SK-N-SH (cell line): ENCODE data around the gene SLC2A13. TPM values are rescaled to one million over a fixed set of nuclear protein-coding genes. Genes with fewer than 3 reads are reported as not detected.
"Not testable (repeated sequence)": the region's sequence is repeated elsewhere in the genome, so short reads cannot be mapped to it uniquely, and the experiment has no call there.

ENCODE experiments used
- CTCF ChIA-PET: fragments of 300-600, 350-600 bp; formaldehyde crosslinking; extraction: SDS; loops from one replicate; lab custom pipeline; 2021; lab: Yijun Ruan, JAX
- POLR2A ChIA-PET: fragments of 350-600 bp; sonication (Branson Sonifier 250); formaldehyde crosslinking; extraction: SDS; loops from one replicate; lab custom pipeline; 2020; ENCODE audit warnings: antibody characterized with exemption, inconsistent platforms; lab: Yijun Ruan, JAX
- DNase-seq: peaks from one replicate; pipeline ENCODE4 v3.0.0; 2012
- H2AFZ ChIP-seq: fragments of 200-600 bp; sonication (generic); 2 replicates; pipeline ENCODE4 v1.8.1; 2016; ENCODE audit warnings: antibody characterized with exemption, mild to moderate bottlenecking, low read depth
- H3F3A ChIP-seq: fragments of 200-600 bp; sonication (generic); replicated peaks from 2 replicates; pipeline ENCODE3; 2016; ENCODE audit warnings: antibody characterized with exemption, mild to moderate bottlenecking; ENCODE audit not compliant: insufficient read depth
- H3K27ac ChIP-seq, 2 experiments: fragments of 200-500 bp in 1 of 2; fragments of 200-600 bp in 1 of 2; sonication (Bioruptor generic) in 1 of 2; sonication (generic), shearing (Covaris generic) in 1 of 2; 2 replicates each; pipeline versions ENCODE4 v1.5.1 to v1.6.1; 2014 to 2016; ENCODE audit warnings: low read depth in 2 of 2, inconsistent platforms in 1 of 2, low read length in 1 of 2, mild to moderate bottlenecking in 1 of 2, mixed read lengths in 1 of 2
- H3K27me3 ChIP-seq: fragments of 200-600 bp; sonication (generic), shearing (Covaris generic); 2 replicates; pipeline ENCODE4 v1.6.1; 2016; ENCODE audit warnings: mixed run types; ENCODE audit not compliant: insufficient read depth
- H3K36me3 ChIP-seq, 2 experiments: fragments of 200-500 bp in 1 of 2; fragments of 200-600 bp in 1 of 2; sonication (Bioruptor generic) in 1 of 2; sonication (generic) in 1 of 2; replicated peaks in 1 of 2; 2 replicates each; pipeline versions ENCODE3 to v1.5.1; 2014 to 2016; ENCODE audit warnings: low read length in 1 of 2, mild to moderate bottlenecking in 1 of 2; ENCODE audit not compliant: insufficient read depth in 2 of 2, control insufficient read depth in 1 of 2
- H3K4me1 ChIP-seq, 2 experiments: fragments of 200-500 bp in 1 of 2; fragments of 200-600 bp in 1 of 2; sonication (Bioruptor generic) in 1 of 2; sonication (generic), shearing (Covaris generic) in 1 of 2; 2 replicates each; pipeline versions ENCODE4 v1.5.1 to v1.6.1; 2014 to 2016; ENCODE audit warnings: low read depth in 1 of 2, low read length in 1 of 2, mixed run types in 1 of 2; ENCODE audit not compliant: insufficient read depth in 2 of 2, control insufficient read depth in 1 of 2
- H3K4me2 ChIP-seq: fragments of 200-600 bp; sonication (generic), shearing (Covaris generic); 2 replicates; pipeline ENCODE4 v1.6.1; 2017; ENCODE audit warnings: mixed run types
- H3K4me3 ChIP-seq, 2 experiments: fragments of 200-500 bp in 1 of 2; fragments of 200-600 bp in 1 of 2; sonication (Bioruptor generic) in 1 of 2; sonication (generic), shearing (Covaris generic) in 1 of 2; 2 replicates each; pipeline versions ENCODE4 v1.5.1 to v1.8.1; 2014 to 2016; ENCODE audit warnings: low read depth in 2 of 2, inconsistent platforms in 1 of 2, low read length in 1 of 2, mild to moderate bottlenecking in 1 of 2, mixed read lengths in 1 of 2, moderate library complexity in 1 of 2
- H3K79me2 ChIP-seq: fragments of 200-600 bp; sonication (generic); 2 replicates; pipeline ENCODE4 v1.8.1; 2017; ENCODE audit warnings: mild to moderate bottlenecking; ENCODE audit not compliant: insufficient read depth
- H3K9ac ChIP-seq: fragments of 200-600 bp; sonication (generic); 2 replicates; pipeline ENCODE4 v1.6.1; 2017; ENCODE audit warnings: mixed run types
- H3K9me2 ChIP-seq: fragments of 200-600 bp; sonication (generic); 2 replicates; pipeline ENCODE4 v1.6.1; 2017; ENCODE audit warnings: mixed run types
- H3K9me3 ChIP-seq: fragments of 200-600 bp; sonication (generic); 2 replicates; pipeline ENCODE4 v1.6.1; 2017; ENCODE audit warnings: mixed run types, mild to moderate bottlenecking, moderate library complexity
- H4K20me1 ChIP-seq: fragments of 200-600 bp; sonication (generic); 2 replicates; pipeline ENCODE4 v1.6.1; 2017; ENCODE audit warnings: mild to moderate bottlenecking, mixed run types; ENCODE audit not compliant: insufficient read depth
- ELF1 ChIP-seq: IDR thresholded peaks from 2 replicates; pipeline ENCODE4 v1.4.0; 2012
- EZH2phosphoT487 ChIP-seq: fragments of 200-600 bp; sonication (generic); IDR thresholded peaks from 2 replicates; pipeline ENCODE4 v1.6.1; 2017; ENCODE audit warnings: low read depth, mixed run types, mild to moderate bottlenecking, antibody characterized with exemption, moderate library complexity, borderline replicate concordance
- FOXJ3 ChIP-seq: sonication (generic); formaldehyde crosslinking; IDR thresholded peaks from 2 replicates; pipeline ENCODE4 v1.5.1; 2020; ENCODE audit warnings: mild to moderate bottlenecking, missing genetic modification reagents
- GABPA ChIP-seq: IDR thresholded peaks from 2 replicates; pipeline ENCODE4 v1.4.0; 2012; ENCODE audit warnings: low read depth, mild to moderate bottlenecking
- GATA2 ChIP-seq: sonication (generic); formaldehyde crosslinking; IDR thresholded peaks from 2 replicates; pipeline ENCODE4 v1.5.0; 2020; ENCODE audit warnings: mild to moderate bottlenecking, missing genetic modification reagents
- POLR2AphosphoS5 ChIP-seq: IDR thresholded peaks from 2 replicates; pipeline ENCODE4 v1.6.1; 2012; ENCODE audit warnings: low read depth, low read length
- RAD21 ChIP-seq: IDR thresholded peaks from 2 replicates; pipeline ENCODE4 v1.6.1; 2012; ENCODE audit warnings: mild to moderate bottlenecking, low read length
- RCOR1 ChIP-seq: fragments of 150-350 bp; IDR thresholded peaks from 2 replicates; pipeline ENCODE4 v1.6.1; 2017; ENCODE audit warnings: antibody characterized with exemption, low read length
- RFX5 ChIP-seq: IDR thresholded peaks from 2 replicates; pipeline ENCODE4 v1.6.1; 2012; ENCODE audit warnings: mild to moderate bottlenecking, improper control_type of control experiment, low read length
- SIN3A ChIP-seq: IDR thresholded peaks from 2 replicates; pipeline ENCODE4 v1.6.1; 2012; ENCODE audit warnings: low read depth, mild to moderate bottlenecking, low read length, moderate library complexity, borderline replicate concordance
- WGBS: methylation state at CpG from one replicate; pipeline ENCODE4 v1.1.6; 2017; ENCODE audit warnings: low lambda C conversion rate; 5-methylcytosine and 5-hydroxymethylcytosine counted together
- polyA plus RNA-seq, 3 experiments: library from polyadenylated mRNA; depleted of rRNA; stranded (reverse); fragments of >200 nt; gene quantifications; 2 replicates each; pipeline ENCODE4 v1.2.3, GENCODE V29; 2012
- TF ChIP-seq, protein P1 (sequence below): fragments of 200-600 bp; sonication (generic); IDR thresholded peaks from 2 replicates; pipeline ENCODE4 v1.6.1; 2017; ENCODE audit warnings: antibody characterized with exemption, mild to moderate bottlenecking, moderate library complexity
- TF ChIP-seq, protein P2 (sequence below): IDR thresholded peaks from 2 replicates; pipeline ENCODE4 v1.6.1; 2012; ENCODE audit warnings: mild to moderate bottlenecking, low read depth, low read length, moderate library complexity
- TF ChIP-seq, protein P3 (sequence below): fragments of 150-350 bp; IDR thresholded peaks from 2 replicates; pipeline ENCODE4 v1.6.1; 2016; ENCODE audit warnings: mild to moderate bottlenecking, low read depth, low read length
- TF ChIP-seq, protein P4 (sequence below): IDR thresholded peaks from 2 replicates; pipeline ENCODE4 v1.4.0; 2012; ENCODE audit warnings: low read depth, borderline replicate concordance
- TF ChIP-seq, protein P5 (sequence below): IDR thresholded peaks from 2 replicates; pipeline ENCODE4 v1.4.0; 2012; ENCODE audit warnings: low read depth, borderline replicate concordance

Gene SLC2A13
- polyA plus RNA-seq, 1 of the 3 experiments (the other 2 are of a cell fraction): 0.21 TPM

DNA sequence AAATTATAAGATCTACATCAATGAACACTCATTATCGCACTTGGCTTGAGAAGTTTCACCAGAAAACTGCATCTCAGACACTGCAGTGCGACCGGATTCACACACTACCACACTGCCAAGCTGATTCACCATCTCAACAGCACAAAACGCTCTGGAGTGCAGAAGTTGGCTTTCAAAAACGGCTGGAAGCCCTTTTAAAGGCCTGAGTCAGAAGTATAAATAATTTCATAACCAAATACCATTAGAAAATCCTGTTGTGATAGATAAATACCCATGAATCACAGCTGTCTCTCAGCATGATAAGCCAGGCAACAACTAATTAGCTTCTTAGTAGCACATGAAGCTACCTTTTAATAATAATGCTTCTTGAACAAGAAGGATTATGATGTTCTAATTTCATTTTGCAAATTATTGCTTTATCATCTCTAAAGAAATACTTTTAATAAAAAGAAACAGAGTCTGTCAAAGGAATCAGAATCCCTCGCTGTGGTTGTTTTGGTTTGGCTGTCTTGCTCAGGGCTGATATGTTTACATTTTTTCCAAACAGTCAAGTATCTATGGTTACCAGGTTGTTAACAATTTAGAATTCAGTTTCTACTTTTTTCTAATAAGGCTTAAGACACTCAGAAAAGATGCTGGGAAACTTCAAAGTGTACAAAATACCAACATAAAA lies 51.2 kb downstream of the SLC2A13 start (continued):
- TF ChIP-seq, protein P1, sequence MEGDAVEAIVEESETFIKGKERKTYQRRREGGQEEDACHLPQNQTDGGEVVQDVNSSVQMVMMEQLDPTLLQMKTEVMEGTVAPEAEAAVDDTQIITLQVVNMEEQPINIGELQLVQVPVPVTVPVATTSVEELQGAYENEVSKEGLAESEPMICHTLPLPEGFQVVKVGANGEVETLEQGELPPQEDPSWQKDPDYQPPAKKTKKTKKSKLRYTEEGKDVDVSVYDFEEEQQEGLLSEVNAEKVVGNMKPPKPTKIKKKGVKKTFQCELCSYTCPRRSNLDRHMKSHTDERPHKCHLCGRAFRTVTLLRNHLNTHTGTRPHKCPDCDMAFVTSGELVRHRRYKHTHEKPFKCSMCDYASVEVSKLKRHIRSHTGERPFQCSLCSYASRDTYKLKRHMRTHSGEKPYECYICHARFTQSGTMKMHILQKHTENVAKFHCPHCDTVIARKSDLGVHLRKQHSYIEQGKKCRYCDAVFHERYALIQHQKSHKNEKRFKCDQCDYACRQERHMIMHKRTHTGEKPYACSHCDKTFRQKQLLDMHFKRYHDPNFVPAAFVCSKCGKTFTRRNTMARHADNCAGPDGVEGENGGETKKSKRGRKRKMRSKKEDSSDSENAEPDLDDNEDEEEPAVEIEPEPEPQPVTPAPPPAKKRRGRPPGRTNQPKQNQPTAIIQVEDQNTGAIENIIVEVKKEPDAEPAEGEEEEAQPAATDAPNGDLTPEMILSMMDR: no peak

DNA sequence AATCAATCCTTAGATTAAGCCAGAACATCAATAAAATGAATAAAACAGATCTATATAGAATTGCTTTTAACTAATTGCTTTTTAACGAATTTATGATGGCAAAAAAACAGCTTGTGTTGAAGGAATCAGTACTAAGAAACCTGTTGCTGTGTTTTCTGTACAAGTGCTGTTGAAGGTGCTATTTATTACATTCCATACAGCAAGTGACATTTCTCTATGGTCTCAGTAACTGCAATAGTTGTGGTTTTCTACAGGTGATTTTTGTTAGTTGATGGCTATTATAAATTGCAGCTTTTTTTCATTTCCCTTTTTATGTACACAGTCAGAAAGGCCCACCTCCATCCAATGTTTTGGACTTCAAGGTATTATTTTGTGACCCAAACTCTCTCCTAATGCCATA lies 56.6 kb downstream of the SLC2A13 start:
- no peaks in the 10 kb centered on the region for H3K9me2 ChIP-seq
- no peaks in the 10 kb centered on the region for H3K9me3 ChIP-seq
- no peak overlapping the region for H3K4me3 ChIP-seq
- no peak overlapping the region for H2AFZ ChIP-seq
- H3K4me2 ChIP-seq: no peak overlapping the region
- no peak overlapping the region for H3K9ac ChIP-seq
- ChIA-PET CTCF (no interaction called here), POLR2A (no interaction called here)
- no peaks in the 10 kb centered on the region for H3K79me2 ChIP-seq
- no peaks in the 10 kb centered on the region for H4K20me1 ChIP-seq
- H3F3A ChIP-seq: no peaks in the 10 kb centered on the region
- H3K36me3 ChIP-seq: no peaks in the 10 kb centered on the region
- no peaks in the 10 kb centered on the region for H3K4me1 ChIP-seq
- TF ChIP-seq ELF1 (no peak), GABPA (no peak), FOXJ3 (CRISPR knock-in tag) (no peak), GATA2 (no peak), RCOR1 (no peak), SIN3A (no peak), RAD21 (no peak), RFX5 (no peak), POLR2AphosphoS5 (no peak), EZH2phosphoT487 (no peak)
- TF ChIP-seq, protein P2, sequence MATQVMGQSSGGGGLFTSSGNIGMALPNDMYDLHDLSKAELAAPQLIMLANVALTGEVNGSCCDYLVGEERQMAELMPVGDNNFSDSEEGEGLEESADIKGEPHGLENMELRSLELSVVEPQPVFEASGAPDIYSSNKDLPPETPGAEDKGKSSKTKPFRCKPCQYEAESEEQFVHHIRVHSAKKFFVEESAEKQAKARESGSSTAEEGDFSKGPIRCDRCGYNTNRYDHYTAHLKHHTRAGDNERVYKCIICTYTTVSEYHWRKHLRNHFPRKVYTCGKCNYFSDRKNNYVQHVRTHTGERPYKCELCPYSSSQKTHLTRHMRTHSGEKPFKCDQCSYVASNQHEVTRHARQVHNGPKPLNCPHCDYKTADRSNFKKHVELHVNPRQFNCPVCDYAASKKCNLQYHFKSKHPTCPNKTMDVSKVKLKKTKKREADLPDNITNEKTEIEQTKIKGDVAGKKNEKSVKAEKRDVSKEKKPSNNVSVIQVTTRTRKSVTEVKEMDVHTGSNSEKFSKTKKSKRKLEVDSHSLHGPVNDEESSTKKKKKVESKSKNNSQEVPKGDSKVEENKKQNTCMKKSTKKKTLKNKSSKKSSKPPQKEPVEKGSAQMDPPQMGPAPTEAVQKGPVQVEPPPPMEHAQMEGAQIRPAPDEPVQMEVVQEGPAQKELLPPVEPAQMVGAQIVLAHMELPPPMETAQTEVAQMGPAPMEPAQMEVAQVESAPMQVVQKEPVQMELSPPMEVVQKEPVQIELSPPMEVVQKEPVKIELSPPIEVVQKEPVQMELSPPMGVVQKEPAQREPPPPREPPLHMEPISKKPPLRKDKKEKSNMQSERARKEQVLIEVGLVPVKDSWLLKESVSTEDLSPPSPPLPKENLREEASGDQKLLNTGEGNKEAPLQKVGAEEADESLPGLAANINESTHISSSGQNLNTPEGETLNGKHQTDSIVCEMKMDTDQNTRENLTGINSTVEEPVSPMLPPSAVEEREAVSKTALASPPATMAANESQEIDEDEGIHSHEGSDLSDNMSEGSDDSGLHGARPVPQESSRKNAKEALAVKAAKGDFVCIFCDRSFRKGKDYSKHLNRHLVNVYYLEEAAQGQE: no peak
- TF ChIP-seq, protein P3, sequence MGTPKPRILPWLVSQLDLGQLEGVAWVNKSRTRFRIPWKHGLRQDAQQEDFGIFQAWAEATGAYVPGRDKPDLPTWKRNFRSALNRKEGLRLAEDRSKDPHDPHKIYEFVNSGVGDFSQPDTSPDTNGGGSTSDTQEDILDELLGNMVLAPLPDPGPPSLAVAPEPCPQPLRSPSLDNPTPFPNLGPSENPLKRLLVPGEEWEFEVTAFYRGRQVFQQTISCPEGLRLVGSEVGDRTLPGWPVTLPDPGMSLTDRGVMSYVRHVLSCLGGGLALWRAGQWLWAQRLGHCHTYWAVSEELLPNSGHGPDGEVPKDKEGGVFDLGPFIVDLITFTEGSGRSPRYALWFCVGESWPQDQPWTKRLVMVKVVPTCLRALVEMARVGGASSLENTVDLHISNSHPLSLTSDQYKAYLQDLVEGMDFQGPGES: no peak
- TF ChIP-seq, protein P4, sequence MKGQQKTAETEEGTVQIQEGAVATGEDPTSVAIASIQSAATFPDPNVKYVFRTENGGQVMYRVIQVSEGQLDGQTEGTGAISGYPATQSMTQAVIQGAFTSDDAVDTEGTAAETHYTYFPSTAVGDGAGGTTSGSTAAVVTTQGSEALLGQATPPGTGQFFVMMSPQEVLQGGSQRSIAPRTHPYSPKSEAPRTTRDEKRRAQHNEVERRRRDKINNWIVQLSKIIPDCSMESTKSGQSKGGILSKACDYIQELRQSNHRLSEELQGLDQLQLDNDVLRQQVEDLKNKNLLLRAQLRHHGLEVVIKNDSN: no peak
- TF ChIP-seq, protein P5, sequence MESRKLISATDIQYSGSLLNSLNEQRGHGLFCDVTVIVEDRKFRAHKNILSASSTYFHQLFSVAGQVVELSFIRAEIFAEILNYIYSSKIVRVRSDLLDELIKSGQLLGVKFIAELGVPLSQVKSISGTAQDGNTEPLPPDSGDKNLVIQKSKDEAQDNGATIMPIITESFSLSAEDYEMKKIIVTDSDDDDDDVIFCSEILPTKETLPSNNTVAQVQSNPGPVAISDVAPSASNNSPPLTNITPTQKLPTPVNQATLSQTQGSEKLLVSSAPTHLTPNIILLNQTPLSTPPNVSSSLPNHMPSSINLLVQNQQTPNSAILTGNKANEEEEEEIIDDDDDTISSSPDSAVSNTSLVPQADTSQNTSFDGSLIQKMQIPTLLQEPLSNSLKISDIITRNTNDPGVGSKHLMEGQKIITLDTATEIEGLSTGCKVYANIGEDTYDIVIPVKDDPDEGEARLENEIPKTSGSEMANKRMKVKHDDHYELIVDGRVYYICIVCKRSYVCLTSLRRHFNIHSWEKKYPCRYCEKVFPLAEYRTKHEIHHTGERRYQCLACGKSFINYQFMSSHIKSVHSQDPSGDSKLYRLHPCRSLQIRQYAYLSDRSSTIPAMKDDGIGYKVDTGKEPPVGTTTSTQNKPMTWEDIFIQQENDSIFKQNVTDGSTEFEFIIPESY: no peak
- H3K27me3 ChIP-seq: no peaks in the 10 kb centered on the region
- no peak overlapping the region for H3K27ac ChIP-seq
- no peak for DNase-seq
- 34% methylated on average over 1 of the region's 1 CpG for WGBS

DNA sequence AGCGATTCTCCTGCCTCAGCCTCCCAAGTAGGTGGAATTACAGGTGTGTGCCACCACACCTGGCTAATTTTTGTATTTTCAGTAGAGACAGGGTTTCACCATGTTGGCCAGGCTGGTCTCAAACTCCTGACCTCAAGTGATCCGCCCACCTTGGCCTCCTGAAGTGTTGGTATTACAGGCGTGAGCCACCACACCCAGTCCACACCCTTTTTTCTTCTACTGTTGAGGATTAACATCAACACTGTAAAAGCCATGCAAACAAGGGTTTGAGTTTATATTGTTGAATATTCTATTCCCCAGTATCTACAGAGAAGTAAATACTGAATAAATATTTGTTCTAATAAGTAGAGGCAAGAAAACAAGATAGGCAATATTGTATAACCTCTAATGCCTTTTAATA lies 58.9 kb downstream of the SLC2A13 start:
- POLR2A ChIA-PET, DNase-seq, H3K27me3 ChIP-seq, H3K9me2 ChIP-seq, H3K4me3 ChIP-seq, H3K9ac ChIP-seq, H3K27ac ChIP-seq, H3F3A ChIP-seq, H2AFZ ChIP-seq, H3K9me3 ChIP-seq, H3K36me3 ChIP-seq, H3K4me2 ChIP-seq, H4K20me1 ChIP-seq, H3K79me2 ChIP-seq, H3K4me1 ChIP-seq: not testable (repeated sequence)
- CTCF ChIA-PET: interaction anchor here (0.7 kb wide), 1 partner anchor 1442 kb away, joined by 4 read pairs; no protein-coding TSS in a partner anchor
- WGBS: 72% methylated on average over 2 of the region's 3 CpGs
